GM12892 (cell line): ENCODE measurements around the gene ADRA2C.

ENCODE experiments used
- POLR2A ChIP-seq: IDR thresholded peaks from 2 replicates; pipeline ENCODE4 v1.6.1; 2011; ENCODE audit warnings: low read depth, low read length, control low read depth
- POLR2AphosphoS5 ChIP-seq: IDR thresholded peaks from 2 replicates; pipeline ENCODE4 v1.6.1; 2011; ENCODE audit warnings: low read depth, low read length, control low read depth

DNA sequence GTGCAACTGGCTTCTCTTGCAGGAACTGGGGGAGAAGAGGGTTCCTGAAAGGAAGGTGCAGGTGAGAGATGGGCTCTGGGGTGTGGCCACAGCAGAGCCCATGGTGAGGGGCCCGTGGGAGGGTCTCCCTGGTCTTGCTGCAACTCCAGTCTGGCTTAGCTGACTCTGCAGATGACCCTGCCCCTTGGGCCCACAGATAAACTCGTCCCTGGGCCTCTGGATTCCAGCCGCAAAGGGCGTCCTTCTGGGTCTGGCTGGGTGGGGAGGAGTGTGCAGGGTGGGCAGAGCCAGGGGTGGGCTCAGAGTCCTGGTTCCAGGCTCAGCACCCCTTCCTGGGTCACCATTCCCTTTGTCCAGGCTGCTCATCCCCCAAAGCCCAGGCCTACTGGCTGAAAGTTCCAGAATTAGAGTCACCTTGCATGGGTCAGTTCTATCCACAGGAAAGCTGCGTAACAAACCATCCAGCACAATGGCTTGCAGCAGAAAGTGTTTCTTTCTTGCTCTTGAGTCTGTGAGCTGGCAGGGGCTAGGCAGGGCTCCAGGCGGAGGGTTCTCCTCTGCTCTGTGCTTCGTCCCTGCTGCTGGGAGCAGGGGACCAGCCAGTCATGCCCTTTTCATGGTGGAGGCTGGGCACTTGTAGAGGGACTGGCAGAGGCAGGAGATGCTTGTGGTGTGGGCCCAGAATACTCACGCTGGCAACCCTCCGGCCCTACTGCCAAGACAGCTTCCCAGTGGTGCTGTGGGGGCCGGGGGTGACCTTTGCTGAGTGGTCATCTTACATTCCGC lies 43.5 kb upstream of the ADRA2C start:
- TF ChIP-seq POLR2A (no peak), POLR2AphosphoS5 (no peak)
